Measurements from ENCODE around the gene C14orf180.

C14orf180 gene

DNA sequence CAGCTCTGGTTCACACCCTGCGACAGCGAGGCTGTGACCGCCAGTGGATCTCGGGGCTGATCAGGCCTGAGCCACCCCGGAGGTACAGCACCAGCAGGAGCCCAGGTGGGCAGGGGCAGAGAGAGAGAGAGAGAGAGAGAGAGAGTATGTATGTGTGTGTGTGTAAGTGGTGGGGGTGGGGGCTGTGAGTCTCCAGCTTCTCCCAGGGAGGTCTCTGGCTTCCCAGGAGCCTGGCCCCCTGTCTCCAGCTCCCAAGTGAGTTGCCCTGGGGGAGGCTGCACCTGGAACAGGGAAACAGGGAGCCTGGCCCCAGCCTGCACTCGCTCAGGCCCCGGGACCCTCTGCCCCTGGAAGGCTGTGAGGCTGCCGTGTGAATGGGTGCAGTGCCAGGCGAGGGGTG lies 2.0 kb downstream of the C14orf180 start:
- DNase-seq: no peak

DNA sequence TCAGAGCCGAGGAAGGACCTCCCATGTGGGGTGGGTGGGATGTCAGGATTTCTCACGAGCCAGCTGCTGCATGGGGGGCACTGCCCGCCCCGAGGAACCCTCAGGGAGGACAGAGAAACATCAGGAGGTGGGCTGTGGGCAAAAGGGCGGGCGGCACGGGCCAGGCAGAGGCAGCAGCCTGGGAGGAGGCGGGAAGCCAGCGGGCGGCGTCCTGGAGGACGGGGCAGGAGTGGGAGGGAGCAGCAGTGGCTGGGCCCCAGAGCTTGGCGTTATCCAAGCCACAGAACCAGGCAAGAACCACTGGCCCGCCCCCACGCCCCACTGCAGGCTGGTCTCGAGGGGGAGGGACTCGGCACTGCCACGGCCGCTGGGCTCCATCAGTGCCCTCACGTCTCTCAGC lies 2.4 kb downstream of the C14orf180 start:
- no peak for DNase-seq

DNA sequence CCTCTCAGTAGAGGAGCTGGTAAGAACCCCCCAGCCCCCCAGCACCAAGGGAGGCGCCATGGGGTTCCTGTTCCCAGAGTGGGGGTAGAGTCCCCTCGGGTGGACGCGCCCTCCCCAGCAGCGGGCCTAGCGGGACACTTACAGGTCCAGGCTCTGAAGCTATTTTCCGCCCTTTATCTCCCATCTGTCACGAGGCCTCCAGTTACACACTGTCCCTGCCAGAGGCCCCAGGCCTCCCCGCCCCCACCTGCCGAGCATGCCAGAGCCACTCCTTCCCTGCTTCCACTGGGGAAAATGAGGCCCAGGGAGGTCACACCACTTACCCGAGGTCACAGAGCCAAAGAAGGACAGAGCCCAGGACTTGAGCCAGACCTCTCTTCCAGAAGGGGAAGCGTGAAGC lies 3.1 kb downstream of the C14orf180 start:
- DNase-seq: no peak

DNA sequence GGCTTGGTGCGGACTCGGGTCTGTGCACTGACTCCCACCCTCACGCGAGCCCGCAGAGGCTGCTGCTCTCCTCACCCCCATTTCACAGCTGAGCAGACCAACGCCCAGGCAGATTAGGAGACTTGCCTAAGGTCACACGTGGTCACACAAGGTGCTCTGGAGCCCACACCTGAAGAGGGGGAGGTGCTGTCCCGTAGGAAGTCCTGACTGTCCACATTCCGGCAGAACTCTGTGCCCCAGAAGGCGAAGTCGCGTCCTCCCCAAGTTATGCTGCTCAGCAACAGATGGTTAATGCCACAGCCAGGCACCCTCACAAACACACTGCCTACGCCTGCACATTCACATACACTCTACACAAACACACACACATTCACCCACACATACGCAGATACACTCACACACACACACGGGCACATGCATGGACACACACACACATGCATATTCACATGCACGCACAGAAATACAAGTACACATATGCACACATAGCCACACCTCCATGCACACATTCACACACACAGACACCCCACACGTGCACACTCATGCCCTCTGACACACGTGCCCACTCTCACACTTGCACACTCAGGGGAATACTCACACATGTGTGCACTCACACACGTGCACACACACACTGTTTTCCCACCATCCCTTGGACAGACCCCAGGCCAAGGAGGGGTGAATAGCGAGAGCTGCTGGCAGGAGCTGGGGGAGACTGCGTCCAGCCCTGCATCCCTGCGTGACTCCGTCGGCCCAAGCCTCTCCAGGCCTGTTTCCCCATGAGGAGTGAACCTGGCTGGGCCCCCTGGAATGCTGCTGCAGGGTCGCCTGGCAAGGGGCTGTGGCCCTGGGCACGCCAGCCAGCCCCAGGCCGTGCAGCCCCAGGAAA lies 4.1 kb downstream of the C14orf180 start:
- no peak for DNase-seq

DNA sequence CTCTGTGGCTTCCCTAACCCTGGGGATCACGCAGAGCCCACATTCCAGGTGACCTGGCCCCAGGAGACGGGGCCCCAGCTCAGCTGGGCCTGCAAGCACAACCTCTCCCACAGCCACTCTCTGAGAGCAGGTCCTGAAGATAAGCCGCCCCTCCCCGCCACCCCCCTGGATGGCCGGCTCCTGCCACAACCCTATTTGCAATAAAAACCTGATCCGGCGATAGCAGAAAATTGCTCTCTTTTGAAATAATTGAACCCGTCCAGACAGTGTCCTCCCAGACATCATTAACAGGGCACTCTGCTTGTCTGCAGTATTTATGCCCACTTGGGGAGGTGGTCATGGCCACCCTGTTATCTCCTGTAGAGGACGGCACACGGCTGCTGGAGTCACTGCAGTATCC lies 5.0 kb downstream of the C14orf180 start:
- no peak for DNase-seq

DNA sequence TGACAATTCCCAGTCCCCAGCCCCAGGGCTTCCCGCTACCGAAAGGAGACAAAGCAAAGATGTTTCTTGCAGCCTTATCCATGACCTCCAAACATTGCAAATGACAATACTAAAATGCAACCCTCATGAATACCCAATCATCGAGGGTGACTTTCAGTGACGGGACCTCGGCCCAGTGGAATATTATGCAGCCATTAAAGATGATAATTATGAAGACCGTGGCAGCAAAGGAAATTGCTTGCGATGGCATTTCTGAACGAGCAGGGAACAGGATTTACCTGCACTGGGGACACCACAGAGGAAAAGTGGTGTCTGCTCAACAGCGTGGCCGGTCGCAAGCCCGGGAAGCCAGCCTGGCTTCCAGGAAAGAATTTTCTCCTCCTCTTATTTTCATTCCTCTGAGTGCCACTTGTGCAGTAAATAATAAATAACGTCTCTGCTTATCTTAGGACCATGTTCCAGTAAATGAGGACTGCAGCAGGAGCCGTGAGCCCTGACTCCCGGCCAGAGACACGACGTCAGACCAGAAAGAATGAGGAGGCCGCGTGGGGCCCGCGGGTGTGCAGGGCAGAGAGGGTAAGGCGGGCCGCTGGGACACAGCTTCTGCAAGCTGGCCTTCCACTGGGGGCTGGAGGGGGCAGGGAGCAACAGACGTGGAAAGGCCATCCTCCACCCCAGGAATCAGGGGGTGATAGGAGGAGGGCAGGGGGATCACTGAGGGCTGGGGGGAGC lies 6.6 kb downstream of the C14orf180 start:
- no peak for DNase-seq

DNA sequence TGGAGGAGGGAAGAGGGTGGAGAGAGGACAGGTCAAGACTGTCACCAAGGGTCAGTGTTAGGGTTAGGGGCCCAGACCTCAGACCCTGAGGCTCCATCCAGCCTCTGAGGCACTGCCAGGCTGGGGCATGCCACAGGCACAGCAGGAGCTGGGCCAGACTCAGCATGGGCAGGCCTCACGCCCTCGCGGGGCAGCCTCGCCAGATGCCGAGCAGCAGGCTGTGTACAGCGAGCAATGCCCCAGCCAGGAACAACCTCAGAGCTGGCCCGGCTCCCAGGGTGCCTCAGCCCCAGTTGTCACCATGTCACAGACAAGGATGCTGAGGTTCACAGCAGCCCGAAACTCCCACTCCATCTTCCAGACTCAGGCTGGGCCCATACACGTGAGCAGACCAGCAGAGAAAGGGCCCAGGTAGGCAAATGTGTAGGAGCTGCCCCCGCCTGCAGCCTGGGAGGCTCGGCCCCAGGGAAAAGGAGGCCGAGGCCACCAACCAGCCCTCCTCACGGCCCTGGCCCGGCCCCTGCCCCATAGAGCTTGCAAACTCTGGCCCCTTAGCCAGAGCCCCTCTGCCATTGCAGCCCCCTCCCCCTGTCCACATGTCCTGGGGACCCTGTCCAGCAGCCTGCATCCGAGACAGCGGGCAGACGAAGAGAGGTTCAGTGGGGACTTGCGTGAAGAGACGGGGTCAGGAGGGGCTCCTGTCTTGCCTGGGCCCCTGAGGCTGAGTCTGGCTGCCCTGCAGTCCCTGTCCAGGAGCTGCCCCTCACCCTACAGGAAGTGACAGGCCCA lies 7.5 kb downstream of the C14orf180 start:
- no peak for DNase-seq

DNA sequence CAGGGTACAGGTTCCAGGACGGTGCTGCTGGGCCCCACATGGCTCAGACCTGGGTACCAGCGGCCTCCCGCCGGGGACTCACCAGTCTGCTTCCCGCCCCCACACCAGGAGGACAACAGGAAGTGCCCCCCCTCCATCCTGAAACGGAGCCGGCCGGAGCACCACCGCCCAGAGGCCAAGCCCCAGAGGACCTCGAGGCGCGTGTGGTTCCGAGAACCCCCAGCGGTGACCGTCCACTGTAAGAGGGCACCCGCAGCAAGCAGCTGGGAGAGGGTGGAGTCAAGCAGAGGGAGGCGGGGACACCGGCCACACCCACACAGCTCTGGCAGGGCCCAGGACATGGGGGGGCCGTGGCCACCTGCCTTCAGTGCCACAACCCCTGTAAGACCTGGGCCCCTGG lies 8.1 kb downstream of the C14orf180 start:
- no peak for DNase-seq

DNA sequence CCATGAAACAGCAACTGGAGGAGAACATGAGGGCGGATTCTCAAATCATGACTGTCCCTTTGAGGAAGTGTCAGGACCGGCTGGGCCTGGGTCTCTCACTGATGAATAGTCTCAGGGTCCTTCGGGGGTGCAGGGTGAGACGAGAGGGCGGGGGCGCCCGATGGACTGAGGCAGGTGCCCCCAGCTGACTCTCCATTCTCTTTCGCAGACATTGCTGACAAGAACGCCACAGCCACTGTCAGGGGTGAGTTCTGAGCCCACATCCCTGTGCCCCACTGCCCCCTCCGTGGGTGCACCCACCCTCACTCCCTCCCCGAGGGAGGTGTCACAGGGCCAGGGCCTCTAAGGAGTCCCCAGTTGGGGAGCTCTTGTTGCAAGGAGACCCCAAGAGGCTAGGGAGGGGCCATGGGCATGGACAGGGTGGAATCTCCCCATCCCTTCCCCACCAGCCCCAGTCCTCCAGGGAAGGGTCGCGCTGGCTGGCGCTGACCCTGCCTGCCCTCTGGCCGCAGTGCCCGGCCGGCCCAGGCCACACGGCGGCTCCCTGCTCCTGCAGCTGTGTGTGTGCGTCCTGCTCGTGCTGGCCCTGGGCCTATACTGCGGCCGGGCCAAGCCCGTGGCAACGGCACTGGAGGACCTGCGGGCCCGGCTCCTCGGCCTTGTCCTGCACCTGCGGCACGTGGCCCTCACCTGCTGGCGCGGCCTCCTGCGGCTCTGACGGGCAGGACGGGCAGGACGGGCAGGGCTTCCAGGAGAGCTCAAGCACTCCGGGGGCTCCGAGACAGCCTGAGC lies 8.7 kb downstream of the C14orf180 start:
- DNase-seq: no peak

DNA sequence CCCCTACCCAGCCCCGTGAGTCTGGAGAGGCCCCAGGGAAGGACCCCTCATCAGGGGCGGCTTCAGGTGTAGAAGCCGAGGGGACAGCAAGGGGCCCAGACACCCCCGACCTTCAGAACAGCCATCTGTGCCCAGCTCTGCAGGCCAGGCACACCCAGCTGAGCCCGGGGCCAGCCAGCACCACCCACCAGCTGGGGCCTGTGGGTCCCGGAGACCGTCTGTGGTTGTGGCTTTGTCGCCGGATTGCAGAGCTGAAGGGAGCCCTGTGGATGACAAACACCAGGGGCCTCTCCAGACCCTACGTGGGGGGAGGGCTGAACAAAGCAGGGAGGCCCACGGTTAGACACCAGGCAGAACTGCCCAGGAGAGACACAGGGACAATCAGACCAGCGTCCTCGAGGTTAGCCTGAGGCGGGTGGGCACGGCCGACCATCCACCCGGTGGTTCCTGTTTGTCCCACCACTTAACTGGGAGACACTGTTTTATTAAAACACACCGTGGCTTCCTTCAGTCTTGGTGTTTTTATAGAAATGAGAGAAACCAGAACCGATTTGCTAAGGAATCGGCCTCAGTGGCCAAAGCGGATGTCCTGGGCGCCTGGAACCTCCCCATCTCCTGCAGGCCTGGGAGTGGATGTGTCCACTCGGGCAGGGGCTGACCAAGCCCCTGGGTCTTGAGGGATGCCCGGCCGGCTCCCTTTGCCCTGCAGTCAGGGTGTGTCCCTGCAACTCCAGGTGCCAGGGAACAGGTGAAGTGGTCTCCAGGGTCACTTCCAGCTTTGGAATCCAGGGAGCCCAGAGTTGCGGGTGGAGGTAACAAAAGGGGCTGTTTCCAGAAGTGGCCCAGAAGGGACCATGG lies 10.0 kb downstream of the C14orf180 start:
- no peak for DNase-seq

DNA sequence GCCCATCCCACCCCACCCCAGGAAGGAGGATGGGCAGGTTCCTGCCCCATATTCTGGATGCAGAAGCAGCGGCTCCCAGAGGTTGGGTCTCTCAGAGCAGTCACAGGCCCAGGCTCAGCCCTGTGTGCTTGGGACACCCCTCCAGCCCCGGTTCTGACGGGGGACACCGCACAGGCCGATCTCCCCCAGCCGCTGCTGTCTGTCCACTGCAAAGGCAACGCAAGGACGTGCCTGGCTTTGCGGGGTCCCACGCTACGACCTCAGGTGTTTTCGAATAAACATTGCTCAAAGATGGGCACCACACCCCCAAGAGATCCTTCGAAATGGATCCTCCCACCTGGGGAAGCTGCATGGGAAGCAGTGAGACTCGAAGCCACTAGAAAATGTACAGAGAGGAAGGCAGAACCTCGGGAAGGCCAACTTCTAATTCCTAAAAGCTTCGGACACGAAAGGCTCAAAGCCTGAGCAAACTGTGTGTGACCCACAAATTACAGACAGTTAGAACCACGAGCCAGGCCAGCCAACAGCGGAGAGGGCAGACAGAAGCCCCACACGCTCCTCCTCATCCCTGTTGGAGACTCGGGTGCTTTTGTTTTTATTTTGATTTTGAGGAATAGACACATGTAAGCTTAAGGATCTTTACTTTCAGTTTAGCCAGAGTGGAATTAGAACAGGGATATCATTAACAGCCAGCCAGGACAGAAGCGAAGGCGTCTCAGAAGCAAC lies 10.8 kb downstream of the C14orf180 start:
- no peak for DNase-seq

DNA sequence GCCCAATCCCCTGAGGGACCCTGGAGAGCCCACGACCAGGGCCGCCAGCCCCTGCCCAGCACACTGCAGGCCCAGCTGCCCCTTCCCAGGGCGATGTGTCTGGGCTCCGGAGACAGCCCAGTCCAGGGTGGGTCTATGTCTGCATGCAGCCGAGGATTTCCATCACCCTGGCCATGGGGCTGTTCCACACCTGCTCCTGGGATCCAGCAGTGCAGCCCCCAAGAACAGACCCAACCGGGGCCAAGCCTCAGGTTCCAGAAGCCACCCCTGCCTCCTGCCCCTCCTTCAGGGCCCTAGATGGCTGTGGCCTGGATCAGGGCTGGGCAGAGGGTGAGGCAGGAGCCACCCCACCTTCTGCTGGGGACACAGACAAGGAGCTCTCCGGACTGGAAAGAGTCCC lies 11.5 kb downstream of the C14orf180 start:
- DNase-seq: no peak

DNA sequence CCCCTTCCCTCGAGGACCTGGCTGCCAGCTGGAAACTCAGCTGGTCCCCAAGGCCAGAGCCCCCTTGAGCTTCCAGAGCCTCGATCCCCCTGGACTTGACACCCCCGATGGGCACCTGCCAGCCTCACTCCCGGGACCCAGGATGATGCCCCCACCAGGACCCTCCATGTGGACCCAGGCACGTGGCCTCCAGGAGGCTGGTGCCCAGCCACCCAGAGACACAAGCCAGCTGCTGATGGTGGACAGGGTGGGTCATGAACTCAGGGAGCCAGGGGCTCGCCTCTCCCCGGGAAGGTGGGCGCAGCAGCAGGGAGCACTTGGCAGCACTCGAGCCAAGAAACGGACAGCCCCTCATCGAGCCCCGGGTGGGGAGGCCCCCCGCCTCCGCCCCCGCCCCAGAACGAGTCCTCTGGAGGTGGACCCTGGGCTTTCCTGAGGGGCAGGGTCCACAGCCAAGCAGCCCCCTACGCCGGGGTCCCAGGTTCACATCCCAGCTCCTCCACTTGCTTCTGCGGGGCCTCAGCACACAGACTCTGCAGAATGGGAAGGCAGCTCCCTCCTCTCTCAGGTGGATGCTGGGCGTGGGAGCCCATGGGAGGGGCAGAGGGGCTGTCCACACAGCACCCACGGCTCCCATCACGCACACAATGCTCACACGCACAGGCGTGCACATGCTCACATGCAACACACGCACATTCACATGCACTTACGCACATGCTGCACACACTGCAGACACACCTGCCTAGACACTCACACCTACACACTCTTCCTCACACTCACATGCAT lies 12.1 kb downstream of the C14orf180 start:
- no peak for DNase-seq

DNA sequence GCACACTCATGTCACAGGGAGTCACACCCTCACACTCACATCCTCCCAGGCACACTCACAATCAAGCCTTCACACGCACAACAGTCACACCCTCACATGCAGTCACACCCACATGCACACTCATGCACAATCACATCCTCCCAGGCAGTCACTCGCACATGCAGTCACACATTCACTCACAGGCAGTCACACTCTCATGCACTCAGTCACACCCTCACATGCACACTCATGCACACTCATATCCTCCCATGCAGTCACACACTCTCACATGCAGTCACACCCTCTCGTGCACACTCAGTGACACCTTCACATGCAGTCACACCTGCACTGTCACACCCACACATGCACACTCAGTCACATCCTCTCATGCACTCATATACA lies 12.7 kb downstream of the C14orf180 start:
- no peak for DNase-seq

DNA sequence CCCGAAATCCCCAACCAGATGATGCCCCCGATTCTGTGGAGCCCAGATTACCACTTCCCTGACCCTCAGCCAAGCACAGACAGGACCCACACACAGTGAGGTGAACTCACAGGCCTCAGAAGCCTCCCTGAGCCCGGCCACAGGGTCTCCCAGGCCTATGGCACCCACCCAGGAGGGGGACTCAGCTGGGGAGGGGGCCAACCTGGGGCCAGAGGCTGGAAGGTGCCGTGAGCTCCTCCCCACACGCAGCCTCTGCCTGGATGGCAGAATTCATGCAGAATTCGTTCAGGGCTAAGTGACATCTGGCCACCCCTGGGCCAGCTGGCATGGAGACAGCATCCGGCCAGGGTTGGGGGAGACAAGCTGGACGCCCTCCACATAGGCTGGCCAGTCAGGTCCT lies 13.2 kb downstream of the C14orf180 start:
- no peak for DNase-seq

DNA sequence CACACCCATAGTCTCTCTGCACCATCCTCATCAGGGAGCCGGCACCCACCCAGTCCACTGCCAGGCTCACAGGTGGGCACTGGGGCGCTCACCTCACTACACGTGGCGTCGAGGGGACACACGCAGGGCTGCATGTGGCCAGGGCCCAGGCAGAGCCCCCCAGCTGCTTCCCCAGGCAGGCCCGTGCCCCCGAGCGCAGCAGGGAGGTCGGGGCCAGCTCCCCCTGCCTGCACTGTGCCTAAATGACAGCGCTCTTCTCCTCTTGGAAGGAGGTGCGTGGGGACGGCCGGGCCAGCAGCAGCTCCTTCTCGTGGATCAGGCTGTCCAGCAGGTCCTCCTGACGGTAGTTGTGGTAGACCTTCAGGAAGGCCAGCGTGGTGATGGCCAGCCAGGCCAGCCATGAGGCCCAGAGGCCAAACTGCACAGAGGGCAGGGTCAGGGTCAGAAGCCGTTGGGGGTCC lies 13.7 kb downstream of the C14orf180 start:
- no peak for DNase-seq

DNA sequence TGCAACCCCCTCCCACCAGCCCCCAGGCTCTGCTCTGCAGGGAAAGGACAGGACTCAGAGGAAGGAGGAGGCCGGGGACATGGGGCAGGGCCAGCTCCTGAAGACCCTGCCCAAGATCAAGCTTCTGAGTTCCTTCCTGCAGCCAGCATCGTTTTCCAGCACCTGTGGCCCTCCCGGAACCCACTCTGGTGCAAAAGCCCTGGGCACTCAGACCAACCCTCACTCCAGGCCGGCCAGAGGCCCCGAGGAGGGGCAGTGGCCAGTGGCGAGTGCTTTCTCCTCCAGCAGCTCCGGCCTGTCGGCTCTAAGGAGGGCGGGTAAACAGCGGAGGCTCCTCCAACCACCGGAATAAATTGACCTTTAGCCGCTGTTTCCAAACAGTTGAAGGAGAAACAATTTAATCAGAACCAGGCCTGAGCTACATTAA lies 14.2 kb downstream of the C14orf180 start:
- no peak for DNase-seq

DNA sequence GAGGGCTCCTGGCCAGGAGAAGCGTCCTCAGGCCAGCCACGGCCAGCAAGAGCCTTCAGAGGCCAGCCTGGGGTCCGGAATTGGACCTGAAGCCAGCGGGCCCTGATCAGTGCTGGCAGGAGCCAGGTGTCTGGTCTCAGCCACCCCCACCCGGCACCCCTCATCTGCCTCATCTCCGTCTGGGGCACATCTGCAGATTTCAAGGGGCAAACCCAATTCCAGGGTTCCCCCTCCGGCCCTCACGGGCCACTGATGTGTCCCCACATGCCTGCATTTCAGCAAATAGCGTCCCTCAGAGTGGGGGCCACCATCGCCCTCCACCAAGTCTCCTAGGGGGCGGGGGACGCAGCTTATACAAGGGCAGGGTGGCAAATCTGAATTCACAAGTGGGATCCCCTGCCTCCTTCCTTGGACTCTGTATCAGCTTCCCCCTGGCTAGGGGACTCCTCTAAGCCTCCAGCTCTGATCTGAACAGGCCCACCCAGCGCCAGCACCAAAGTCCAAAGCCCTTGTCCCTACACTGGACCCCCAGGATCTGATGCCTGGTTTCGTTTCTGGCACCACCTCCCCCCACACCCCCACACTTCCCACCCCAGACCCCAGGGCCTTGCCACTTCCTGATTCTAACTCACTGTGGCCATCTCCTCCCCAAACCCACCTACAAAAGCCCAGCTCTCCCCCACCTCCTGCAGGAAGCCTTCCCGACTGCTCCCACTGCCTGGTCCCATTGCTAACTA lies 14.9 kb downstream of the C14orf180 start:
- DNase-seq: no peak

DNA sequence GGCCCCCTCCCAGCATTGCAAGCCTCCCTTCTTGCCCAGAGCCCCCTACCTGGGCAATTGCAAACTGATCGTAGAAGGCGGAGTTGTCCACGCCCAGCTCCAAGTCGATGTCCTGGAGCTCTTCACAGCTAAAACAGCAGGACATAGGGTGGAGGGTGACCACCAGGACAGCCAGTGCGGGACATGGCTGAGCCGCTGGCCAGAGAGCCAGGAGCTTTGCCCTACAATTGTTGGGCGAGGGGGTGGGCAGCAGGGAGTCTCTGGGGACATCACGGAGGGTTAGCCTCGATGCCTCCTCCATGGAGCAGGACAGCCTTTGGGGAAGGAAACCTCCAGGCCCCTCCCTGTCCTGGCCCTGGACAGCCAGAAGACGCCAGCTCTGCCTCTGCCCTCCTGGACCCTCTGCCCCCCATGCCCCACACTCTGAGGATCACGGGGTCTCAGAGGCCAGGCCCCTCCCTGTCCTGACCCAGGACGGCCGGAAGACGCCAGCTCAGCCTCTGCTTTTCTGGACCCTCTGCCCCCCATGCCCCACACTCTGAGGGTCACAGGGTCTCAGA lies 15.6 kb downstream of the C14orf180 start:
- DNase-seq: no peak

All from central memory CD4-positive, alpha-beta T cell (primary cell).